AG04450 (cell line): ENCODE results near the gene APLP2. TPM values are rescaled to one million over a fixed set of nuclear protein-coding genes. Genes with fewer than 3 reads are reported as not detected.
A peak's percentile ranks its signal among the peaks of the same experiment; 100 is the strongest.

Experiments
- CTCF ChIA-PET: fragments of 300-600, 350-600 bp; formaldehyde crosslinking; extraction: SDS; loops from one replicate; lab custom pipeline; 2022; ENCODE audit warnings: antibody characterized with exemption, inconsistent platforms; lab: Charles Lee
- POLR2A ChIA-PET: fragments of 350-600 bp; formaldehyde crosslinking; extraction: SDS; loops from one replicate; lab custom pipeline; 2021; ENCODE audit warnings: antibody characterized with exemption, inconsistent platforms; lab: Yijun Ruan, JAX
- DNase-seq: peaks from one replicate; pipeline ENCODE4 v3.0.0-alpha.2; 2011; ENCODE audit warnings: low read depth, low spot score
- H3K27ac ChIP-seq: one replicate; pipeline ENCODE4 v1.5.1; 2012; ENCODE audit warnings: low read depth, low read length, control low read depth
- H3K27me3 ChIP-seq: one replicate; pipeline ENCODE4 v1.6.0; 2012; ENCODE audit warnings: low read length; ENCODE audit not compliant: control insufficient read depth, insufficient read depth
- H3K4me3 ChIP-seq: 2 replicates; pipeline ENCODE4 v1.5.1; 2011; ENCODE audit warnings: mild to moderate bottlenecking, low read depth, low read length, control low read depth
- H3K9me3 ChIP-seq: 2 replicates; pipeline ENCODE4 v1.5.1; 2012; ENCODE audit warnings: low read length; ENCODE audit not compliant: control insufficient read depth, insufficient read depth
- CTCF ChIP-seq: IDR thresholded peaks from 2 replicates; pipeline ENCODE4 v1.5.1; 2011; ENCODE audit warnings: low read depth, low read length, control low read depth, inconsistent platforms
- polyA plus RNA-seq: library from polyadenylated mRNA; depleted of rRNA; stranded (reverse); fragments of >200 nt; gene quantifications from 2 replicates; pipeline ENCODE4 v1.2.3, GENCODE V29; 2011

Gene APLP2
- polyA plus RNA-seq, 1 experiment = 273 TPM

- Histone ChIP-seq H3K9me3 (no peaks in the 10 kb centered on the region; the same call in 1 of the 2 replicates), H3K27me3 (peaks cover 27% of the 10 kb centered on the region), H3K27ac (no peak overlapping the region), H3K4me3 (no peak overlapping the region)
- DNase-seq = no peak
- CTCF ChIA-PET = no interaction called here
- POLR2A ChIA-PET = no interaction called here
- TF ChIP-seq CTCF = no peak
Observed at GRCh38 chr11:130180491-130180890, 110.8 kb downstream of the APLP2 start.

GRCh38 chr11:130180896-130181294, 111.2 kb downstream of the APLP2 start:
- POLR2A ChIA-PET = no interaction called here
- Histone ChIP-seq H3K9me3 (no peaks in the 10 kb centered on the region; the same call in 1 of the 2 replicates), H3K4me3 (no peak overlapping the region), H3K27me3 (peaks cover 28% of the 10 kb centered on the region), H3K27ac (no peak overlapping the region)
- DNase-seq = no peak
- no peak for TF ChIP-seq CTCF
- CTCF ChIA-PET = no interaction called here

GRCh38 chr11:130181295-130182272, 111.9 kb downstream of the APLP2 start:
- POLR2A ChIA-PET = no interaction called here
- peak; percentile 15 for DNase-seq
- Histone ChIP-seq H3K9me3 (no peaks in the 10 kb centered on the region; the same call in 1 of the 2 replicates), H3K27me3 (peaks cover 32% of the 10 kb centered on the region), H3K27ac (no peak overlapping the region), H3K4me3 (no peak overlapping the region)
- CTCF ChIA-PET = no interaction called here
- no peak for TF ChIP-seq CTCF

GRCh38 chr11:130183878-130184610, 114.3 kb downstream of the APLP2 start:
- no peak for DNase-seq
- CTCF ChIA-PET = interaction anchor here (0.6 to 2.0 kb wide), 3 partner anchors 29 to 52 kb away, joined by 4 to 9 read pairs (median 7); no protein-coding TSS in a partner anchor
- Histone ChIP-seq H3K4me3 (no peak overlapping the region), H3K27me3 (peaks cover 39% of the 10 kb centered on the region), H3K9me3 (no peaks in the 10 kb centered on the region; the same call in 1 of the 2 replicates), H3K27ac (no peak overlapping the region)
- POLR2A ChIA-PET = interaction anchor here (0.6 kb wide), 2 partner anchors 683 to 1976 kb away, joined by 3 to 4 read pairs; no protein-coding TSS in a partner anchor
- no peak for TF ChIP-seq CTCF
